Gastroesophageal sphincter (tissue), 4 donors: ENCODE data around the gene WDR37. TPM values are rescaled to one million over a fixed set of nuclear protein-coding genes. Genes with fewer than 3 reads are reported as not detected.
A peak's percentile ranks its signal among the peaks of the same experiment; 100 is the strongest.

ENCODE experiments used
- ATAC-seq: fragments of 150-250 bp; one replicate; pipeline ENCODE4 v1.9.1; 2016; ENCODE audit warnings: mild to moderate bottlenecking, moderate library complexity
- H3K27ac ChIP-seq, 4 donors: fragments of 200-600 bp; sonication (generic) in 3 of 4; 1 replicate in 3 of 4; 2 replicates in 1 of 4; pipeline ENCODE4 v1.5.1; 2016 to 2019
- H3K27me3 ChIP-seq: fragments of 200-600 bp; sonication (generic); one replicate; pipeline ENCODE4 v1.5.1; 2019
- H3K36me3 ChIP-seq, 2 donors: fragments of 200-600 bp; sonication (generic); one replicate each; pipeline ENCODE4 v1.5.1; 2019; ENCODE audit warnings: control low read depth in 1 of 2
- H3K4me1 ChIP-seq, 3 donors: fragments of 200-600 bp; sonication (generic); 1 replicate in 2 of 3; 2 replicates in 1 of 3; pipeline ENCODE4 v1.5.1; 2016 to 2019; ENCODE audit warnings: control low read depth in 2 of 3
- H3K4me3 ChIP-seq, 2 donors: fragments of 200-600 bp; sonication (generic); one replicate each; pipeline ENCODE4 v1.5.1; 2019; ENCODE audit warnings: mild to moderate bottlenecking in 1 of 2, moderate library complexity in 1 of 2
- H3K9me3 ChIP-seq, 3 donors: fragments of 200-600 bp; sonication (generic); one replicate each; pipeline ENCODE4 v1.5.1; 2017 to 2019; ENCODE audit warnings: control low read depth in 2 of 3
- CTCF ChIP-seq, 4 experiments: fragments of 200-600 bp in 2 of 4; fragments of 450-650 bp in 2 of 4; sonication (generic) in 1 of 4; IDR thresholded peaks; one replicate each; pipeline ENCODE4 v1.5.1; 2017 to 2019; ENCODE audit warnings: antibody characterized with exemption in 4 of 4, mild to moderate bottlenecking in 2 of 4, moderate library complexity in 2 of 4
- EP300 ChIP-seq: sonication (generic); formaldehyde crosslinking; IDR thresholded peaks from one replicate; pipeline ENCODE4 v1.6.1; 2017; ENCODE audit warnings: antibody characterized with exemption, mild to moderate bottlenecking
- POLR2A ChIP-seq, 2 donors: fragments of 450-650 bp; IDR thresholded peaks; one replicate each; pipeline ENCODE4 v1.6.1; 2017; ENCODE audit warnings: antibody characterized with exemption in 2 of 2, mild to moderate bottlenecking in 2 of 2, moderate library complexity in 1 of 2
- POLR2AphosphoS5 ChIP-seq: sonication (generic); formaldehyde crosslinking; IDR thresholded peaks from one replicate; pipeline ENCODE4 v1.6.1; 2017; ENCODE audit warnings: antibody characterized with exemption
- WGBS, 2 donors: methylation state at CpG; one replicate each; pipeline ENCODE4 v1.1.5; 2018; ENCODE audit warnings: low coverage in 1 of 2; 5-methylcytosine and 5-hydroxymethylcytosine counted together
- total RNA-seq, 4 donors: library from RNA; depleted of rRNA; stranded (reverse); fragments of >200 nt; gene quantifications; one replicate each; pipeline ENCODE4 v1.1.0, GENCODE V29; 2016

WDR37 gene
- total RNA-seq, 4 donors from 2014 or later: 11.4 to 16.7 (median 13.9) TPM

- Histone ChIP-seq H3K4me3 (no peak overlapping the region), H3K9me3 (no peaks in the 10 kb centered on the region), H3K27ac (no peak overlapping the region), H3K4me1 (no peaks in the 10 kb centered on the region), H3K36me3 (no peaks in the 10 kb centered on the region), H3K27me3 (no peaks in the 10 kb centered on the region)
- TF ChIP-seq EP300 (no peak), POLR2A (IDR thresholded peaks at IDR 0.05) (no peak), POLR2AphosphoS5 (no peak), CTCF (IDR thresholded peaks at IDR 0.05) (no peak)
- 94 to 96% methylated on average over 5 to 6 of the region's 7 CpGs for WGBS, 2 donors
- no peak for ATAC-seq
Measured at GRCh38 chr10:1029838-1030237, 26.3 kb upstream of the WDR37 start.

- no peaks in the 10 kb centered on the region for H3K4me1 ChIP-seq
- no peak overlapping the region for H3K4me3 ChIP-seq
- H3K9me3 ChIP-seq: no peaks in the 10 kb centered on the region
- H3K27me3 ChIP-seq: no peaks in the 10 kb centered on the region
- peaks cover 0 to 15% of the 10 kb centered on the region in 2 donors for H3K36me3 ChIP-seq
- no peak overlapping the region for H3K27ac ChIP-seq
- 100% methylated on average over 1 of the region's 1 CpG; no CpG with 5 or more reads in 1 of the 2 donors for WGBS, 2 donors
- no peak for TF ChIP-seq CTCF (IDR thresholded peaks at IDR 0.05)
- no peak for TF ChIP-seq POLR2AphosphoS5
- no peak for TF ChIP-seq EP300
- TF ChIP-seq POLR2A (IDR thresholded peaks at IDR 0.05): no peak
- ATAC-seq: no peak
Measured at GRCh38 chr10:1033601-1034000, 22.6 kb upstream of the WDR37 start.

- Histone ChIP-seq H3K27me3 (no peaks in the 10 kb centered on the region), H3K9me3 (no peaks in the 10 kb centered on the region), H3K4me1 (no peaks in the 10 kb centered on the region), H3K36me3 (peaks cover 0 to 24% of the 10 kb centered on the region in 2 donors), H3K27ac (no peak overlapping the region), H3K4me3 (no peak overlapping the region)
- no peak for ATAC-seq
- WGBS, 2 donors: 59 to 90% methylated on average over 3 of the region's 3 CpGs
- TF ChIP-seq EP300 (no peak), POLR2A (IDR thresholded peaks at IDR 0.05) (no peak), POLR2AphosphoS5 (no peak), CTCF (IDR thresholded peaks at IDR 0.05) (no peak)
Measured at GRCh38 chr10:1034758-1035157, 21.4 kb upstream of the WDR37 start.

GRCh38 chr10:1035201-1035600 lies 21.0 kb upstream of the WDR37 start:
- 14 to 67% methylated on average over 1 of the region's 6 CpGs for WGBS, 2 donors
- peak overlapping the region in 1 of 4 donors; percentile 40 for H3K27ac ChIP-seq
- no peak for ATAC-seq

More at GRCh38 chr10:1035201-1035600, 21.0 kb upstream of the WDR37 start:
- Histone ChIP-seq H3K4me3 (no peak overlapping the region), H3K9me3 (no peaks in the 10 kb centered on the region), H3K4me1 (no peaks in the 10 kb centered on the region), H3K36me3 (peaks cover 0 to 28% of the 10 kb centered on the region in 2 donors), H3K27me3 (no peaks in the 10 kb centered on the region)
- no peak for TF ChIP-seq POLR2A (IDR thresholded peaks at IDR 0.05)
- no peak for TF ChIP-seq CTCF (IDR thresholded peaks at IDR 0.05)
- TF ChIP-seq POLR2AphosphoS5: no peak
- no peak for TF ChIP-seq EP300
